K562 (cell line): ENCODE data around the gene ZBTB42. TPM values are rescaled to one million over a fixed set of nuclear protein-coding genes. Genes with fewer than 3 reads are reported as not detected.

Source experiments
- CCAR2 ChIP-seq: fragments of 200-400 bp; formaldehyde crosslinking; IDR thresholded peaks from 2 replicates; pipeline ENCODE4 v1.6.1; 2017; ENCODE audit warnings: mild to moderate bottlenecking, low read depth, low read length
- CREB1 ChIP-seq, 2 experiments: sonication (generic) in 1 of 2; formaldehyde crosslinking in 1 of 2; IDR thresholded peaks; 2 replicates each; pipeline versions ENCODE4 v1.6.1 to v1.8.0; 2012 to 2022; ENCODE audit warnings: inconsistent platforms in 1 of 2, mild to moderate bottlenecking in 1 of 2, missing genetic modification reagents in 1 of 2, moderate library complexity in 1 of 2
- FOXJ2 ChIP-seq: fragments of 200-800 bp; sonication (Bioruptor generic); IDR thresholded peaks from 2 replicates; pipeline ENCODE4 v1.6.1; 2016; ENCODE audit warnings: missing genetic modification characterization, missing compliant biosample characterization
- KAT2B ChIP-seq: IDR thresholded peaks from one replicate; pipeline ENCODE4 v1.6.1; 2012; ENCODE audit warnings: low read depth, mild to moderate bottlenecking, control low read depth, inconsistent platforms, low read length, moderate library complexity
- MBD2 ChIP-seq: sonication (generic); IDR thresholded peaks from 2 replicates; pipeline ENCODE4 v1.6.1; 2016; ENCODE audit warnings: low read depth, borderline replicate concordance
- NBN ChIP-seq: fragments of 450-650 bp; IDR thresholded peaks from 2 replicates; pipeline ENCODE4 v1.6.1; 2016; ENCODE audit warnings: low read depth, mild to moderate bottlenecking
- NEUROD1 ChIP-seq: fragments of 150-350 bp; IDR thresholded peaks from 2 replicates; pipeline ENCODE4 v1.6.1; 2014; ENCODE audit warnings: borderline replicate concordance, low read length, low read depth; ENCODE audit not compliant: partially characterized antibody
- NFE2 ChIP-seq: IDR thresholded peaks from 2 replicates; pipeline ENCODE4 v1.6.1; 2014; ENCODE audit warnings: antibody characterized with exemption, low read depth
- OTX1 ChIP-seq: fragments of 450-650 bp; formaldehyde crosslinking; IDR thresholded peaks from 2 replicates; pipeline ENCODE4 v1.4.0; 2022; ENCODE audit warnings: mild to moderate bottlenecking
- TCF3 ChIP-seq: sonication (generic); formaldehyde crosslinking; IDR thresholded peaks from 2 replicates; pipeline ENCODE4 v1.4.0; 2020; ENCODE audit warnings: mild to moderate bottlenecking, missing genetic modification reagents
- ZKSCAN1 ChIP-seq: fragments of 150-350 bp; IDR thresholded peaks from 2 replicates; pipeline ENCODE4 v1.6.1; 2016; ENCODE audit warnings: low read depth, low read length
- ZNF780A ChIP-seq: fragments of 250-450 bp; sonication (Bioruptor Pico); IDR thresholded peaks from 2 replicates; pipeline ENCODE4 v1.5.0; 2021; ENCODE audit warnings: mild to moderate bottlenecking
- polyA plus RNA-seq, 8 experiments: library from polyadenylated mRNA; depleted of rRNA in 4 of 8; stranded (reverse) in 5 of 8; unstranded in 3 of 8; fragments of >200 nt; fragmentation: Nextera tagmentation in 2 of 8; fragmentation: Illumina TruSeq in 1 of 8; extraction: Ambion mirVana in 2 of 8; extraction: Trizol in 1 of 8; gene quantifications; 2 replicates each; pipeline versions ENCODE4 v1.2.1 to v1.2.3, GENCODE V29; 2011 to 2014; ENCODE audit warnings: inconsistent platforms in 1 of 8, missing spikeins in 1 of 8
- total RNA-seq, 7 experiments: library from RNA; depleted of rRNA in 6 of 7; stranded (reverse); fragments of >200 nt in 6 of 7; fragmentation: Illumina TruSeq in 2 of 7; extraction: Trizol in 2 of 7; gene quantifications; 2 replicates each; pipeline versions ENCODE4 v1.2.1 to v1.2.3, GENCODE V29; 2011 to 2021; ENCODE audit warnings: low replicate concordance in 1 of 7
- TF ChIP-seq, protein P1 (sequence below): fragments of 450-650 bp; IDR thresholded peaks from 2 replicates; pipeline ENCODE4 v1.6.1; 2018; ENCODE audit warnings: mild to moderate bottlenecking, low read depth; ENCODE audit not compliant: partially characterized antibody
- TF ChIP-seq, protein P2 (sequence below): IDR thresholded peaks from 2 replicates; pipeline ENCODE4 v1.6.1; 2012; ENCODE audit warnings: low read depth, low read length, improper control_type of control experiment, borderline replicate concordance
- TF ChIP-seq, protein P3 (sequence below): IDR thresholded peaks from 2 replicates; pipeline ENCODE4 v1.6.1; 2011; ENCODE audit warnings: borderline replicate concordance, low read depth, mild to moderate bottlenecking, moderate library complexity, low read length; ENCODE audit not compliant: insufficient read depth, poor library complexity, severe bottlenecking
- TF ChIP-seq, protein P4 (sequence below), 3 experiments: fragments of 200-800 bp in 1 of 3; sonication (Bioruptor generic) in 1 of 3; sonication (generic) in 1 of 3; formaldehyde crosslinking in 1 of 3; IDR thresholded peaks; 2 replicates each; pipeline versions ENCODE4 v1.6.1 to v1.8.0; 2016 to 2022; ENCODE audit warnings: mild to moderate bottlenecking in 2 of 3, missing compliant biosample characterization in 2 of 3, missing genetic modification characterization in 2 of 3, missing genetic modification reagents in 1 of 3
- TF ChIP-seq, protein P5 (sequence below): sonication (generic); formaldehyde crosslinking; IDR thresholded peaks from 2 replicates; pipeline ENCODE4 v1.8.0; 2022; ENCODE audit warnings: missing genetic modification reagents, mild to moderate bottlenecking, borderline replicate concordance

The ZBTB42 gene
- total and polyA plus RNA-seq, 9 of the 15 experiments (the other 6 are each of a cell fraction or from before 2014, with no cell fraction given) = 0.03 to 8.5 (median 2.4) TPM

DNA sequence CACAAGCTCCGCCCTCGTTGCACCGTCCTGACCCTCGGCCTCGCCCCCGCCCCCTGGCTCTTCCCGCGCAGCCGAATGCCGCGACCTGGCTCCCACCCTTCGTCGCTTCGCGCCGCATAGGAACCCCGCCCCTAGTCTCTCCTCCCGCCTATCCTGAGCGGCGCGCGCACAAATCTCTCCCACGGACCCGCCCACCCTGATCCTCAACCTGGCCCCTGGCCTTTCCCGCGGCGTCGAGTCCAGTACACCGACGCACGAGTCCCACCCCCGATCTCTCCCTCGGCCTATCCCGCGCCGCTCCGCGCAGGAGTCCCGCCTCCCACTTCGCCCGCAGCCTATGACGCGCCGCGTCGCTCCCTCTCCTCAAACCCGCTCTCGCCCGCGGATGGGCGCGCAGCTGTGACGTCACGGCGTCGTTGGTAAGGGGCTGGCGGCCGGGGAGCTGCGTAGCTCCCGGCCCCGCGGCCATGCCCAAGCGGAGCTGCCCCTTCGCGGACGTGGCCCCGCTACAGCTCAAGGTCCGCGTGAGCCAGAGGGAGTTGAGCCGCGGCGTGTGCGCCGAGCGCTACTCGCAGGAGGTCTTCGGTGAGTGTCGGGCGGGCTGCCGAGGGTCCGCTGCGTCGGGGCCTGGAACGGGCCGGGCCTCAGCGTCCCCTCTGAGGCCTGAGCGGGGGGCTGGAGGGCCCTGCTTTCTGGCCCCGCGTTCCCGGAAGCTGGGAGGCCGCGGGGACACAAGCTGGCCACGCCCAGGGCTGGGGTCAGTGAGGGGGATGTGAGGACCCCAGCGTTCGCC lies 48.0 kb upstream of the ZBTB42 start, which contains the start of gene SIVA1 (continued):
- peak; percentile 98 for TF ChIP-seq CREB1 (IDR thresholded peaks at IDR 0.05)
- peak; percentile 99 for TF ChIP-seq CREB1 (CRISPR knock-in tag; IDR thresholded peaks at IDR 0.05)
- TF ChIP-seq, protein P1, sequence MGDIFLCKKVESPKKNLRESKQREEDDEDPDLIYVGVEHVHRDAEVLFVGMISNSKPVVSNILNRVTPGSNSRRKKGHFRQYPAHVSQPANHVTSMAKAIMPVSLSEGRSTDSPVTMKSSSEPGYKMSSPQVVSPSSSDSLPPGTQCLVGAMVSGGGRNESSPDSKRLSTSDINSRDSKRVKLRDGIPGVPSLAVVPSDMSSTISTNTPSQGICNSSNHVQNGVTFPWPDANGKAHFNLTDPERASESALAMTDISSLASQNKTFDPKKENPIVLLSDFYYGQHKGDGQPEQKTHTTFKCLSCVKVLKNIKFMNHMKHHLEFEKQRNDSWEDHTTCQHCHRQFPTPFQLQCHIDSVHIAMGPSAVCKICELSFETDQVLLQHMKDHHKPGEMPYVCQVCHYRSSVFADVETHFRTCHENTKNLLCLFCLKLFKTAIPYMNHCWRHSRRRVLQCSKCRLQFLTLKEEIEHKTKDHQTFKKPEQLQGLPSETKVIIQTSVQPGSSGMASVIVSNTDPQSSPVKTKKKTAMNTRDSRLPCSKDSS = no peak
- no peak for TF ChIP-seq KAT2B
- TF ChIP-seq ZKSCAN1 = 0 out of 2 replicates have a peak, but pooled peaks have one; percentile 16
- TF ChIP-seq, protein P2, sequence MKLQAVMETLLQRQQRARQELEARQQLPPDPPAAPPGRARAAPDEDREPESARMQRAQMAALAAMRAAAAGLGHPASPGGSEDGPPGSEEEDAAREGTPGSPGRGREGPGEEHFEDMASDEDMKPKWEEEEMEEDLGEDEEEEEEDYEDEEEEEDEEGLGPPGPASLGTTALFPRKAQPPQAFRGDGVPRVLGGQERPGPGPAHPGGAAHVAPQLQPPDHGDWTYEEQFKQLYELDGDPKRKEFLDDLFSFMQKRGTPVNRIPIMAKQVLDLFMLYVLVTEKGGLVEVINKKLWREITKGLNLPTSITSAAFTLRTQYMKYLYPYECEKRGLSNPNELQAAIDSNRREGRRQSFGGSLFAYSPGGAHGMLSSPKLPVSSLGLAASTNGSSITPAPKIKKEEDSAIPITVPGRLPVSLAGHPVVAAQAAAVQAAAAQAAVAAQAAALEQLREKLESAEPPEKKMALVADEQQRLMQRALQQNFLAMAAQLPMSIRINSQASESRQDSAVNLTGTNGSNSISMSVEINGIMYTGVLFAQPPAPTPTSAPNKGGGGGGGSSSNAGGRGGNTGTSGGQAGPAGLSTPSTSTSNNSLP = no peak
- no peak for TF ChIP-seq CCAR2
- no peak for TF ChIP-seq ZNF780A (CRISPR knock-in tag)
- TF ChIP-seq FOXJ2 = no peak
- TF ChIP-seq MBD2 = peak; percentile 92
- TF ChIP-seq, protein P3, sequence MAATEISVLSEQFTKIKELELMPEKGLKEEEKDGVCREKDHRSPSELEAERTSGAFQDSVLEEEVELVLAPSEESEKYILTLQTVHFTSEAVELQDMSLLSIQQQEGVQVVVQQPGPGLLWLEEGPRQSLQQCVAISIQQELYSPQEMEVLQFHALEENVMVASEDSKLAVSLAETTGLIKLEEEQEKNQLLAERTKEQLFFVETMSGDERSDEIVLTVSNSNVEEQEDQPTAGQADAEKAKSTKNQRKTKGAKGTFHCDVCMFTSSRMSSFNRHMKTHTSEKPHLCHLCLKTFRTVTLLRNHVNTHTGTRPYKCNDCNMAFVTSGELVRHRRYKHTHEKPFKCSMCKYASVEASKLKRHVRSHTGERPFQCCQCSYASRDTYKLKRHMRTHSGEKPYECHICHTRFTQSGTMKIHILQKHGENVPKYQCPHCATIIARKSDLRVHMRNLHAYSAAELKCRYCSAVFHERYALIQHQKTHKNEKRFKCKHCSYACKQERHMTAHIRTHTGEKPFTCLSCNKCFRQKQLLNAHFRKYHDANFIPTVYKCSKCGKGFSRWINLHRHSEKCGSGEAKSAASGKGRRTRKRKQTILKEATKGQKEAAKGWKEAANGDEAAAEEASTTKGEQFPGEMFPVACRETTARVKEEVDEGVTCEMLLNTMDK = no peak
- TF ChIP-seq OTX1 (CRISPR knock-in tag) = no peak
- TF ChIP-seq TCF3 = no peak
- TF ChIP-seq, protein P4, sequence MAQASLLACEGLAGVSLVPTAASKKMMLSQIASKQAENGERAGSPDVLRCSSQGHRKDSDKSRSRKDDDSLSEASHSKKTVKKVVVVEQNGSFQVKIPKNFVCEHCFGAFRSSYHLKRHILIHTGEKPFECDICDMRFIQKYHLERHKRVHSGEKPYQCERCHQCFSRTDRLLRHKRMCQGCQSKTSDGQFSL (CRISPR knock-in tag; IDR thresholded peaks at IDR 0.05) = no peak
- TF ChIP-seq, protein P4 (tag; IDR thresholded peaks at IDR 0.05) = no peak
- TF ChIP-seq, protein P5, sequence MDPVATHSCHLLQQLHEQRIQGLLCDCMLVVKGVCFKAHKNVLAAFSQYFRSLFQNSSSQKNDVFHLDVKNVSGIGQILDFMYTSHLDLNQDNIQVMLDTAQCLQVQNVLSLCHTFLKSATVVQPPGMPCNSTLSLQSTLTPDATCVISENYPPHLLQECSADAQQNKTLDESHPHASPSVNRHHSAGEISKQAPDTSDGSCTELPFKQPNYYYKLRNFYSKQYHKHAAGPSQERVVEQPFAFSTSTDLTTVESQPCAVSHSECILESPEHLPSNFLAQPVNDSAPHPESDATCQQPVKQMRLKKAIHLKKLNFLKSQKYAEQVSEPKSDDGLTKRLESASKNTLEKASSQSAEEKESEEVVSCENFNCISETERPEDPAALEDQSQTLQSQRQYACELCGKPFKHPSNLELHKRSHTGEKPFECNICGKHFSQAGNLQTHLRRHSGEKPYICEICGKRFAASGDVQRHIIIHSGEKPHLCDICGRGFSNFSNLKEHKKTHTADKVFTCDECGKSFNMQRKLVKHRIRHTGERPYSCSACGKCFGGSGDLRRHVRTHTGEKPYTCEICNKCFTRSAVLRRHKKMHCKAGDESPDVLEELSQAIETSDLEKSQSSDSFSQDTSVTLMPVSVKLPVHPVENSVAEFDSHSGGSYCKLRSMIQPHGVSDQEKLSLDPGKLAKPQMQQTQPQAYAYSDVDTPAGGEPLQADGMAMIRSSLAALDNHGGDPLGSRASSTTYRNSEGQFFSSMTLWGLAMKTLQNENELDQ (CRISPR knock-in tag) = no peak
- no peak for TF ChIP-seq NFE2
- peak; percentile 41 for TF ChIP-seq NEUROD1
- peak; percentile 98 for TF ChIP-seq NBN
